Gastroesophageal sphincter (tissue), 3 donors: ENCODE results near the gene NIP7.

ENCODE experiments used
- CTCF ChIP-seq, 4 experiments: fragments of 200-600 bp in 2 of 4; fragments of 450-650 bp in 2 of 4; sonication (generic) in 1 of 4; IDR thresholded peaks; one replicate each; pipeline ENCODE4 v1.5.1; 2017 to 2019; ENCODE audit warnings: antibody characterized with exemption in 4 of 4, mild to moderate bottlenecking in 2 of 4, moderate library complexity in 2 of 4
- EP300 ChIP-seq: sonication (generic); formaldehyde crosslinking; IDR thresholded peaks from one replicate; pipeline ENCODE4 v1.6.1; 2017; ENCODE audit warnings: antibody characterized with exemption, mild to moderate bottlenecking
- POLR2A ChIP-seq, 2 donors: fragments of 450-650 bp; IDR thresholded peaks; one replicate each; pipeline ENCODE4 v1.6.1; 2017; ENCODE audit warnings: antibody characterized with exemption in 2 of 2, mild to moderate bottlenecking in 2 of 2, moderate library complexity in 1 of 2
- POLR2AphosphoS5 ChIP-seq: sonication (generic); formaldehyde crosslinking; IDR thresholded peaks from one replicate; pipeline ENCODE4 v1.6.1; 2017; ENCODE audit warnings: antibody characterized with exemption

- TF ChIP-seq CTCF (IDR thresholded peaks at IDR 0.05) (no peak), POLR2A (IDR thresholded peaks at IDR 0.05) (no peak), EP300 (no peak), POLR2AphosphoS5 (no peak)
These were observed 28.4 kb downstream of the NIP7 start for GRCh38 chr16:69367980-69368379.
